Endothelial cell of umbilical vein (primary cell): ENCODE results near the gene TARBP1. TPM values are rescaled to one million over a fixed set of nuclear protein-coding genes. Genes with fewer than 3 reads are reported as not detected.
"Not testable (repeated sequence)": the region's sequence is repeated elsewhere in the genome, so short reads cannot be mapped to it uniquely, and the experiment has no call there.

Source experiments
- BruUV-seq: library from RNA; stranded (reverse); fragments of 400-500 nt; replicated peaks from 2 replicates; lab custom pipeline; 2021; lab: Mats Ljungman, UMichigan
- CTCF ChIA-PET: fragments of 300-600, 350-600 bp; sonication (Branson Sonifier 250); formaldehyde crosslinking; loops from one replicate; lab custom pipeline; 2021; ENCODE audit warnings: antibody characterized with exemption, inconsistent platforms; lab: Charles Lee
- POLR2A ChIA-PET: fragments of 300-600, 350-600 bp; sonication (Branson Sonifier 250); formaldehyde crosslinking; loops from one replicate; lab custom pipeline; 2021; ENCODE audit warnings: antibody characterized with exemption, inconsistent platforms; lab: Charles Lee
- DNase-seq: peaks from one replicate; pipeline ENCODE4 v3.0.0-alpha.2; 2011; ENCODE audit warnings: low read depth, low spot score
- FAIRE-seq: peaks from 2 replicates; lab custom pipeline; 2011; peaks lifted over from hg19 to GRCh38; lab: Jason Lieb, UNC
- H2AFZ ChIP-seq: 2 replicates; pipeline ENCODE4 v1.6.0; 2012; ENCODE audit warnings: low read depth, low read length, control low read depth, inconsistent platforms
- H3K27ac ChIP-seq: 2 replicates; pipeline ENCODE4 v1.5.1; 2011; ENCODE audit warnings: low read depth, mild to moderate bottlenecking, control low read depth, low read length, moderate library complexity; ENCODE audit not compliant: insufficient read depth
- H3K27me3 ChIP-seq, 2 experiments: 2 replicates each; pipeline versions ENCODE4 v1.6.0 to v1.6.1; 2011; ENCODE audit warnings: low read length in 2 of 2, mixed read lengths in 1 of 2; ENCODE audit not compliant: control insufficient read depth in 2 of 2, insufficient read depth in 2 of 2
- H3K36me3 ChIP-seq, 2 experiments: 2 replicates in 1 of 2; 3 replicates in 1 of 2; pipeline ENCODE4 v1.5.1; 2011; ENCODE audit warnings: low read length in 2 of 2, mild to moderate bottlenecking in 1 of 2, moderate library complexity in 1 of 2; ENCODE audit not compliant: control insufficient read depth in 2 of 2, insufficient read depth in 2 of 2; ENCODE audit errors: extremely low read depth in 1 of 2
- H3K4me1 ChIP-seq: 3 replicates; pipeline ENCODE4 v1.5.1; 2011; ENCODE audit warnings: mild to moderate bottlenecking, low read length; ENCODE audit not compliant: control insufficient read depth, insufficient read depth; ENCODE audit errors: extremely low read depth
- H3K4me2 ChIP-seq: 2 replicates; pipeline ENCODE4 v1.6.1; 2011; ENCODE audit warnings: low read length, control low read depth, mixed read lengths; ENCODE audit not compliant: insufficient read depth
- H3K4me3 ChIP-seq, 3 experiments: fragments of 200-600 bp in 1 of 3; sonication (generic), shearing (Covaris generic) in 1 of 3; replicated peaks in 1 of 3; 2 replicates each; pipeline ENCODE4 v1.5.1; 2011 to 2016; ENCODE audit warnings: control low read depth in 3 of 3, low read length in 3 of 3, mild to moderate bottlenecking in 2 of 3, inconsistent platforms in 1 of 3, low read depth in 1 of 3, moderate library complexity in 1 of 3; ENCODE audit not compliant: insufficient read depth in 1 of 3
- H3K79me2 ChIP-seq: 2 replicates; pipeline ENCODE4 v1.6.0; 2012; ENCODE audit warnings: low read length, inconsistent platforms; ENCODE audit not compliant: control insufficient read depth, insufficient read depth
- H3K9ac ChIP-seq: replicated peaks from 2 replicates; pipeline ENCODE3; 2011; ENCODE audit warnings: low read length, control low read depth; ENCODE audit not compliant: insufficient read depth; ENCODE audit errors: extremely low read depth
- H3K9me1 ChIP-seq: replicated peaks from 3 replicates; pipeline ENCODE4 v1.6.0; 2011; ENCODE audit warnings: mild to moderate bottlenecking, low read length; ENCODE audit not compliant: control insufficient read depth, insufficient read depth; ENCODE audit errors: extremely low read depth
- H3K9me3 ChIP-seq: replicated peaks from 2 replicates; pipeline ENCODE4 v1.5.1; 2012; ENCODE audit warnings: low read length, inconsistent platforms; ENCODE audit not compliant: control insufficient read depth, insufficient read depth
- H4K20me1 ChIP-seq: replicated peaks from 2 replicates; pipeline ENCODE3; 2011; ENCODE audit warnings: mild to moderate bottlenecking, low read length; ENCODE audit not compliant: control insufficient read depth, insufficient read depth; ENCODE audit errors: extremely low read depth
- CTCF ChIP-seq, 2 donors: IDR thresholded peaks; 1 replicate in 1 of 2; 2 replicates in 1 of 2; pipeline ENCODE4 v1.5.1; 2011; ENCODE audit warnings: low read length in 2 of 2, mild to moderate bottlenecking in 2 of 2, moderate library complexity in 2 of 2, control low read depth in 1 of 2, inconsistent platforms in 1 of 2, low read depth in 1 of 2; ENCODE audit not compliant: insufficient read depth in 1 of 2; ENCODE audit errors: extremely low read depth in 1 of 2
- EZH2 ChIP-seq: IDR thresholded peaks from 2 replicates; pipeline ENCODE4 v1.6.1; 2012; ENCODE audit warnings: borderline replicate concordance, low read depth, mild to moderate bottlenecking, moderate library complexity, low read length, inconsistent platforms; ENCODE audit not compliant: severe bottlenecking
- FOS ChIP-seq: IDR thresholded peaks from 2 replicates; pipeline ENCODE4 v1.6.1; 2011; ENCODE audit warnings: mild to moderate bottlenecking, low read length, moderate library complexity, borderline replicate concordance; ENCODE audit not compliant: insufficient read depth
- GATA2 ChIP-seq: IDR thresholded peaks from 2 replicates; pipeline ENCODE4 v1.7.0; 2011; ENCODE audit warnings: low read depth, mild to moderate bottlenecking, moderate library complexity, mixed read lengths, low read length; ENCODE audit not compliant: insufficient read length, insufficient read depth
- MYC ChIP-seq: IDR thresholded peaks from one replicate; pipeline ENCODE4 v1.6.1; 2011; ENCODE audit warnings: mild to moderate bottlenecking, low read depth, low read length
- POLR2A ChIP-seq: IDR thresholded peaks from 2 replicates; pipeline ENCODE4 v1.6.1; 2012; ENCODE audit warnings: low read depth, mild to moderate bottlenecking, control low read depth, low read length
- POLR2AphosphoS5 ChIP-seq: IDR thresholded peaks from 2 replicates; pipeline ENCODE4 v1.6.1; 2012; ENCODE audit warnings: low read depth, mild to moderate bottlenecking, control low read depth, low read length, moderate library complexity; ENCODE audit not compliant: insufficient read depth
- dilution Hi-C: fragments of 300-500 bp; cut with MboI; formaldehyde crosslinking; loops from one replicate; pipeline ENCODE4 v1.15.0; 2019; ENCODE audit warnings: low sequenced_read_pairs; ENCODE audit not compliant: extremely low pct_ligation_motif_present
- intact Hi-C: fragments of 100-400 bp; cut with micrococcal nuclease; formaldehyde crosslinking; loops from one replicate; pipeline ENCODE4 v1.10.0; 2022
- polyA plus RNA-seq, 4 experiments: library from polyadenylated mRNA; depleted of rRNA in 3 of 4; stranded (reverse) in 3 of 4; unstranded in 1 of 4; fragments of >200 nt; gene quantifications; 2 replicates each; pipeline versions ENCODE4 v1.2.1 to v1.2.3, GENCODE V29; 2011 to 2012; ENCODE audit warnings: missing spikeins in 1 of 4
- total RNA-seq: library from RNA; stranded (reverse); gene quantifications from 2 replicates; pipeline ENCODE4 v1.2.3, GENCODE V29; 2021

The TARBP1 gene
- total and polyA plus RNA-seq, 2 donors (not counting 3 experiments of a cell fraction or from before 2014, with no cell fraction given), result 17.3 to 23.4 TPM

GRCh38 chr1:234518876-234519275 is 39.9 kb upstream of the TARBP1 start:
- no TSS peak for BruUV-seq
- POLR2A ChIA-PET, result no interaction called here
- dilution Hi-C loops, result no loop called here
- Histone ChIP-seq H3K79me2 (no peaks in the 10 kb centered on the region), H3K4me2 (no peak overlapping the region), H3K4me3 (no peak overlapping the region), H3K4me1 (peaks cover 21% of the 10 kb centered on the region), H3K9ac (no peak overlapping the region), H2AFZ (no peak overlapping the region), H3K36me3 (no peaks in the 10 kb centered on the region), H3K27ac (no peak overlapping the region), H4K20me1 (no peaks in the 10 kb centered on the region), H3K27me3 (no peaks in the 10 kb centered on the region), H3K9me1 (no peaks in the 10 kb centered on the region), H3K9me3 (no peaks in the 10 kb centered on the region)
- CTCF ChIA-PET, result interaction anchor here (1.2 to 1.8 kb wide), 2 partner anchors 20 to 25 kb away, joined by 3 to 5 read pairs; no protein-coding TSS in a partner anchor
- FAIRE-seq (no peak), DNase-seq (no peak)
- intact Hi-C loops, result no loop called here
- TF ChIP-seq POLR2A (no peak), GATA2 (no peak), EZH2 (no peak), MYC (no peak), POLR2AphosphoS5 (no peak), CTCF (IDR thresholded peaks at IDR 0.05; ENCODE audit: extremely low read depth in 1 of 2, insufficient read depth in 1 of 2, low read depth in 1 of 2, low read length in 2 of 2) (no peak), FOS (no peak)

GRCh38 chr1:234518086-234518485 is 39.1 kb upstream of the TARBP1 start:
- DNase-seq, H3K9ac ChIP-seq, intact Hi-C loops, FAIRE-seq, H3K27ac ChIP-seq, H3K27me3 ChIP-seq, POLR2A ChIA-PET, H3K9me1 ChIP-seq, H3K36me3 ChIP-seq, BruUV-seq, dilution Hi-C loops, H2AFZ ChIP-seq, H3K4me3 ChIP-seq, H3K79me2 ChIP-seq, H4K20me1 ChIP-seq, H3K9me3 ChIP-seq, H3K4me2 ChIP-seq: not testable (repeated sequence)
- CTCF ChIA-PET, result interaction anchor here (1.8 kb wide), 1 partner anchor 19 kb away, joined by 5 read pairs; no protein-coding TSS in a partner anchor
- peaks cover 17% of the 10 kb centered on the region for H3K4me1 ChIP-seq
